ENCODE measurements around the gene KHNYN.

KHNYN gene

DNA sequence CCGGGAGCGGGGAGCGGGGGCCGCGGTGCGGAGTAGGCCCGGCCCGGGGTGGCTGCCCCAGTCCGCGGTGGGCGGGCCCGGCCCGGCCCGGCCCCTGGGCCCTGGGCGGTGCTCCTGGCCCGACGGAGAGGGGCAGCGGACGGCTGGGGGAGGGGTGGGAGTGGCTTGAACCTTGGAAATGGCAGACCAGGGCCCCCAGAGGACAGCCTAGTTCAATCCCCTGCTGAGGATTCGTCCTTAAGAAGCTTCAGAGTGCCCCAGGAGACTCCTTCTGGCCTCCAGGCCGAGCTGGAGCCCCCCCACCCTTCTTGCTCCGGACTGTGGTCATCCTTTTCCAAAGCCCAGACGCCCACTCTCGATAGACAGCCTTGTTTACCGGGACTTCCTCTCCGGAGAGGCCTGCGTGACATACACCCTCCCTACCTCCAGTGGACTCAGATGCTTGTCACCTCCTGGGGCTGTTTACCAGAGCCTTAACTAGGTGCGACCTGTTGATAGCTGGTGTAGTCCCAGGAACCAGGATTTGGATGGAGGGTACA is 458 bp downstream of the KHNYN start:
- Histone ChIP-seq H3K79me2 (ENCODE audit: insufficient read depth, low read depth) (no peaks in the 10 kb centered on the region), H4K20me1 (ENCODE audit: insufficient read depth) (no peaks in the 10 kb centered on the region), H3K4me1 (ENCODE audit: low read depth, poor library complexity, severe bottlenecking) (peaks cover 13% of the 10 kb centered on the region), H3K27me3 (ENCODE audit: insufficient read depth, low read depth) (no peaks in the 10 kb centered on the region), H2AFZ (ENCODE audit: low read depth) (no peak overlapping the region), H3K4me3 (IDR thresholded peaks at IDR 0.05; ENCODE audit: insufficient read depth, low read depth, low read length) (no peak overlapping the region), H3K4me2 (peak overlapping the region; percentile 78), H3K36me3 (ENCODE audit: insufficient read depth) (no peaks in the 10 kb centered on the region), H3K9ac (peak overlapping the region; percentile 87), H3K27ac (peak overlapping the region; percentile 94)
- TF ChIP-seq, protein P1, sequence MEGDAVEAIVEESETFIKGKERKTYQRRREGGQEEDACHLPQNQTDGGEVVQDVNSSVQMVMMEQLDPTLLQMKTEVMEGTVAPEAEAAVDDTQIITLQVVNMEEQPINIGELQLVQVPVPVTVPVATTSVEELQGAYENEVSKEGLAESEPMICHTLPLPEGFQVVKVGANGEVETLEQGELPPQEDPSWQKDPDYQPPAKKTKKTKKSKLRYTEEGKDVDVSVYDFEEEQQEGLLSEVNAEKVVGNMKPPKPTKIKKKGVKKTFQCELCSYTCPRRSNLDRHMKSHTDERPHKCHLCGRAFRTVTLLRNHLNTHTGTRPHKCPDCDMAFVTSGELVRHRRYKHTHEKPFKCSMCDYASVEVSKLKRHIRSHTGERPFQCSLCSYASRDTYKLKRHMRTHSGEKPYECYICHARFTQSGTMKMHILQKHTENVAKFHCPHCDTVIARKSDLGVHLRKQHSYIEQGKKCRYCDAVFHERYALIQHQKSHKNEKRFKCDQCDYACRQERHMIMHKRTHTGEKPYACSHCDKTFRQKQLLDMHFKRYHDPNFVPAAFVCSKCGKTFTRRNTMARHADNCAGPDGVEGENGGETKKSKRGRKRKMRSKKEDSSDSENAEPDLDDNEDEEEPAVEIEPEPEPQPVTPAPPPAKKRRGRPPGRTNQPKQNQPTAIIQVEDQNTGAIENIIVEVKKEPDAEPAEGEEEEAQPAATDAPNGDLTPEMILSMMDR (conservative IDR thresholded peaks at IDR 0.05; ENCODE audit: low read depth, low read length) = no peak

- peak overlapping the region; percentile 94 for H3K27ac ChIP-seq
- H3K4me2 ChIP-seq = peak overlapping the region; percentile 78
- no peaks in the 10 kb centered on the region for H4K20me1 ChIP-seq (ENCODE audit: insufficient read depth)
- H3K4me3 ChIP-seq (IDR thresholded peaks at IDR 0.05; ENCODE audit: insufficient read depth, low read depth, low read length) = no peak overlapping the region
- no peaks in the 10 kb centered on the region for H3K79me2 ChIP-seq (ENCODE audit: insufficient read depth, low read depth)
- peaks cover 13% of the 10 kb centered on the region for H3K4me1 ChIP-seq (ENCODE audit: low read depth, poor library complexity, severe bottlenecking)
- no peaks in the 10 kb centered on the region for H3K36me3 ChIP-seq (ENCODE audit: insufficient read depth)
- H2AFZ ChIP-seq (ENCODE audit: low read depth) = no peak overlapping the region
- no peaks in the 10 kb centered on the region for H3K27me3 ChIP-seq (ENCODE audit: insufficient read depth, low read depth)
- TF ChIP-seq, protein P1 (conservative IDR thresholded peaks at IDR 0.05; ENCODE audit: low read depth, low read length) = no peak
- peak overlapping the region; percentile 87 for H3K9ac ChIP-seq
These were observed 1.2 kb downstream of the KHNYN start for GRCh38 chr14:24430682-24431568.

GRCh38 chr14:24431569-24432258 is 2.0 kb downstream of the KHNYN start:
- no peaks in the 10 kb centered on the region for H3K36me3 ChIP-seq (ENCODE audit: insufficient read depth)
- no peaks in the 10 kb centered on the region for H3K79me2 ChIP-seq (ENCODE audit: insufficient read depth, low read depth)
- H3K4me3 ChIP-seq (IDR thresholded peaks at IDR 0.05; ENCODE audit: insufficient read depth, low read depth, low read length) = no peak overlapping the region
- peak overlapping the region; percentile 87 for H3K9ac ChIP-seq
- no peaks in the 10 kb centered on the region for H3K27me3 ChIP-seq (ENCODE audit: insufficient read depth, low read depth)
- peak overlapping the region; percentile 78 for H3K4me2 ChIP-seq
- peaks cover 17% of the 10 kb centered on the region for H3K4me1 ChIP-seq (ENCODE audit: low read depth, poor library complexity, severe bottlenecking)
- no peak overlapping the region for H2AFZ ChIP-seq (ENCODE audit: low read depth)
- H3K27ac ChIP-seq = peak overlapping the region; percentile 94
- TF ChIP-seq, protein P1 (conservative IDR thresholded peaks at IDR 0.05; ENCODE audit: low read depth, low read length) = peak; percentile 78
- no peaks in the 10 kb centered on the region for H4K20me1 ChIP-seq (ENCODE audit: insufficient read depth)

- Histone ChIP-seq H3K27me3 (ENCODE audit: insufficient read depth, low read depth) (no peaks in the 10 kb centered on the region), H3K4me3 (IDR thresholded peaks at IDR 0.05; ENCODE audit: insufficient read depth, low read depth, low read length) (no peak overlapping the region), H3K36me3 (ENCODE audit: insufficient read depth) (no peaks in the 10 kb centered on the region), H3K79me2 (ENCODE audit: insufficient read depth, low read depth) (no peaks in the 10 kb centered on the region), H4K20me1 (ENCODE audit: insufficient read depth) (no peaks in the 10 kb centered on the region), H3K4me2 (peak overlapping the region; percentile 78; the same call in 1 of the 2 replicates), H2AFZ (ENCODE audit: low read depth) (no peak overlapping the region), H3K9ac (no peak overlapping the region), H3K27ac (no peak overlapping the region), H3K4me1 (ENCODE audit: low read depth, poor library complexity, severe bottlenecking) (peaks cover 18% of the 10 kb centered on the region)
- TF ChIP-seq, protein P1 (conservative IDR thresholded peaks at IDR 0.05; ENCODE audit: low read depth, low read length) = no peak
These were observed 2.7 kb downstream of the KHNYN start for GRCh38 chr14:24432259-24433131.

Measured in KMS-11 (cell line).